Measurements from ENCODE around the gene PCIF1.

Gene PCIF1

DNA sequence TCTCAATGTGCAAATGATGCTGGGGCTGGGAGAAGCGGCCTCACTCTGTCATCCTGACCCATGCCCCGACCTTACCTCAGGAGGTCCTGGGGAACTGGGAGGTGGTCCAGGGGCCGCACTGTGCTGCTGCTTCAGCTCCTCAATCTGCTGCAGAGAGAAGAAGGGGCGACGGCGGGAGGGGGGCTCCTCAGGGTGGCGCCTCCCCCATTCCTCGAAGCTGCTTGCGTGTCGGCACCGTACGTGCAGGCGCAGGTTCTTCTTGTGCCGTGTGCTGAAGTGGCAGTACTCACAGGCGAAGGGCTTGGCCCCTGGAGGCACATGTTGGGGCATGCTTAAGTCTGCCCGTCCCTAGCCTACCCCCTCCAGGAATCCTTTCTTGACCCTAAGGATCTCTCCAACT, 24.6 kb downstream of the PCIF1 start:
- no peaks in the 10 kb centered on the region for H3K9me3 Mint-ChIP-seq
- H3K4me3 Mint-ChIP-seq: no peak overlapping the region
- H3K36me3 Mint-ChIP-seq (ENCODE audit: low read depth): peaks cover 38% of the 10 kb centered on the region
- H3K4me1 Mint-ChIP-seq (ENCODE audit: low read depth): peaks cover 2% of the 10 kb centered on the region
- H3K27me3 Mint-ChIP-seq (ENCODE audit: low read depth): no peaks in the 10 kb centered on the region
- no peak overlapping the region for H3K27ac Mint-ChIP-seq

DNA sequence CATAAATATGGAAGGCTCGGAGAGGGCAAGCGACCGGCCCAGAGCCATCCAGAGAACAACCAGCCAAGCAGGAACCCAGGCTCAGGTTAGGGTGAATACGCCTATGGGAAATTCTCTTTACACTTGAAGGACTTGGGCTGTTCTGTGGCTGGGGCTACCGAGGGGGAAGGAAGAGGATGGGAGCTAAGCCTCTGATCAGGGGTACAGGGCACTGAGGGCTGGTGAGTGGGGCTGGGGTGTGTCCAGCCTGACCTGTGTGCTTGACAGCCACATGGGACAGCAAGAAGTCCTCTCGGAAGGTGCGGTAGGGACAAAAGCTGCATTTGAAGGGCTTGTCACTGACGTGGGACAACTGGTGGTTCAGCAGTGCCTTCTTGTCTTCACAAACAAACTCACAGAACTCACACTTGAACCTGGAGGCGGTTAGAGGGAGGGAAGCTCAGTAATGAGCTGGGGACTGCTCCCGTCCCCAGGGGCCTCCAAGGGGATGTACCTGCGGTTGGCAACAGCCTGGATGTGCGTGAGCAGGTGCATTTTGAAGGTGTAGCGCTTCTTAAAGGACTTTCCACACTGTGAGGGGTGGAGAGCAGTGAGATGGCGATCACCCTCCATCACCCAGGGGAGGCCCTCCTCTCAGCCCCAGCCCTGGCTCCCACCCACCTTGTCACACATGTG, 25.6 kb downstream of the PCIF1 start:
- Mint-ChIP-seq H3K36me3 (ENCODE audit: low read depth) (peaks cover 39% of the 10 kb centered on the region), H3K27ac (no peak overlapping the region), H3K4me1 (ENCODE audit: low read depth) (peaks cover 2% of the 10 kb centered on the region), H3K27me3 (ENCODE audit: low read depth) (no peaks in the 10 kb centered on the region), H3K4me3 (no peak overlapping the region), H3K9me3 (no peaks in the 10 kb centered on the region)

DNA sequence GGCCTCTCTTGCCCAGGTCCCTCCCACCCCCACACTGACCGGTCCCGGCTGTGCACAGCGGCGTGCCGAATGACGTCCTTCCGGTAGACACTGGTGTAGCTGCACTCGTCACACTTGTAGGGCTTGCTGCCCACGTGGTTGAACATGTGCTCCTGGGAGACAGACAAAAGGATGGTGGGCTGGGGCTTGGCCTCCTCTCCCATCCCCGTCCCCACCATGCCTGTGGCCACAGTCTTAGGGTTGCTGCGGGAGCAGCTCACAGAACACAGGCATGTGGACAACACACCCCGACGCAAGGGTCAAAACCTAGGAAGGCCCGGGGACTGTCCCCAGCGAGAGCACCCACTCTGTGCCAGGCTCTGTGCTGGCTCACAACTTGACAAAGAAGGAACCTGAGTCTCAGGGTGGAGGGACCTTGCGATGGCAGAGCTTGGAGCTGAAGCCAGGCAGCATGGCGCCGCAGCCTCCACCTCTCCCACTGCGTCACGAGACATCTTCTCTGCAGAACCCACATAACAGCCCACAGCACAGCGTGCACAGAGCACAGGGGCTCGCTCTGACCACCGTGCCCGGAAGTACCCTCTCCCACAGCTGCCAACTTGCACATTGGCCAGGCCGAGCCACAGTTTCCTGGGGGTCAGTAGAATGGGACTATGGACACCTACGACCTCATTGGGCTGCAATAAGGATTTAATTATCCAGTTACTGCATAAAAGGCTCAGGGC, 27.7 kb downstream of the PCIF1 start:
- H3K27ac Mint-ChIP-seq: no peak overlapping the region
- H3K9me3 Mint-ChIP-seq: no peaks in the 10 kb centered on the region
- no peaks in the 10 kb centered on the region for H3K27me3 Mint-ChIP-seq (ENCODE audit: low read depth)
- H3K4me1 Mint-ChIP-seq (ENCODE audit: low read depth): peaks cover 2% of the 10 kb centered on the region
- H3K4me3 Mint-ChIP-seq: no peak overlapping the region
- peaks cover 40% of the 10 kb centered on the region for H3K36me3 Mint-ChIP-seq (ENCODE audit: low read depth)

DNA sequence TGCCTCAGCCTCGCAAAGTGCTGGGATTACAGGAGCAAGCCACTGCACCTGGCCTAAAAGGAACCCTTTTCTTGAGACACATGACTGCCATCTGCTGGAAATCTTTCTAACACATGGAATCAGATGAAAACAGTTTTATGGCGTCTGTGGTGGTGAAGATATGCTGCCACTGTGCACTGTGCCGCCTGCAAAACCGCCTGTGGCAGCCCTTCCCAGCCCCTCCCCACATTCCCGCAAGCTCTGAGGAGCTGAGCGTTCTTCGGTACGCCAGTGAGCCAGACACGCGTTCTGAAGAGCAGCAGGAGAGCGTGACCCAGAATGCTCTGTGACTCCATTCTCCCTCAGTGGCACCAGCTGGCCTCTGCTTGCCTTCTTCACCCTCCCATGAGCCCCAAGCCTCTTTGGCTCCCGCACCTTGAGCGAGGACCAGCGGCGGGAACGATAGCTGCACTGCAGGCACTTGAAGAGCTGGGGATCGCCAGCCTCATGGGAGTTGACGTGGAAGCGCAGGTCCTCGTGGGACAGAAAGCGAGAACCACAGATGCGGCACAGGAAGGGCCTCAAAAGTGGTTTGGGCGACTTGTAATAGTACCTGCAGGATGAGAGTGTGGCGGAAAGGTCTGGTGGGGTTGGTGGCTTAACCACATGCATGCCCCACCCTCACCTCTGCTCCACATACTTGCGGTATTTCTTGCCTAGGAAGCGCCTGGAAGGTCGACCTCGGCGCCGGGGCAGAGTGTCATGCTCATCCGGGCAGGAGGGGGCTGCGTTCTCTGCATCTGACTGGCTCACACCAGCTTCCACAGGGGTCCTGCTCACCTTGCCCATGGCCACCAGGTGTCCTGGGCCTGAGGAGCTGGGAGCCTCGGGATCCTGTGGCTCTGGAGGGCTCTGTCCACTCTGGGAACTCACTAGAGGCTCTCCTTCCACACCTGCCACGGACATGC, 28.8 kb downstream of the PCIF1 start:
- peaks cover 37% of the 10 kb centered on the region for H3K36me3 Mint-ChIP-seq (ENCODE audit: low read depth)
- H3K27me3 Mint-ChIP-seq (ENCODE audit: low read depth): no peaks in the 10 kb centered on the region
- peak overlapping the region; percentile 43 for H3K27ac Mint-ChIP-seq
- H3K4me3 Mint-ChIP-seq: no peak overlapping the region
- H3K4me1 Mint-ChIP-seq (ENCODE audit: low read depth): peaks cover 2% of the 10 kb centered on the region
- H3K9me3 Mint-ChIP-seq: no peaks in the 10 kb centered on the region

DNA sequence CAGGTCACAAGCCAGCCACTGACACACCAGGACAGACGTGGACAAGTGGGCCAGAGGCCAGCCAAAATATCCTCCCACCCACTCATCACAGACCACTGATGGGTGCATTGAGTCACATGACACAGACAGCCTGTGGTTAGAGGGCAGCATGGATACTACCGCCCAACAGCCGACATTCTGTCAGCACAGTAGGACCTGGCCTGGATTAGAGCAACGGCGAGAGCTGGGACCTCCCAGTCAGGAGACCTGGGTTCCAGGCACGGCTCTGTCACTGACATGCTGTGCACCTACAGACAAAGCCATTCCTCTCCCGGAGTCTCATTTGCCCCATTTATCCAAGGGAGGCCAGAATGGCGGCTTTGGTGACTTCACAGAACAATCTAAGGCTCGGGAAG, 29.5 kb downstream of the PCIF1 start:
- Mint-ChIP-seq H3K9me3 (no peaks in the 10 kb centered on the region), H3K27ac (no peak overlapping the region), H3K27me3 (ENCODE audit: low read depth) (no peaks in the 10 kb centered on the region), H3K4me3 (no peak overlapping the region), H3K4me1 (ENCODE audit: low read depth) (peaks cover 2% of the 10 kb centered on the region), H3K36me3 (ENCODE audit: low read depth) (peaks cover 32% of the 10 kb centered on the region)

DNA sequence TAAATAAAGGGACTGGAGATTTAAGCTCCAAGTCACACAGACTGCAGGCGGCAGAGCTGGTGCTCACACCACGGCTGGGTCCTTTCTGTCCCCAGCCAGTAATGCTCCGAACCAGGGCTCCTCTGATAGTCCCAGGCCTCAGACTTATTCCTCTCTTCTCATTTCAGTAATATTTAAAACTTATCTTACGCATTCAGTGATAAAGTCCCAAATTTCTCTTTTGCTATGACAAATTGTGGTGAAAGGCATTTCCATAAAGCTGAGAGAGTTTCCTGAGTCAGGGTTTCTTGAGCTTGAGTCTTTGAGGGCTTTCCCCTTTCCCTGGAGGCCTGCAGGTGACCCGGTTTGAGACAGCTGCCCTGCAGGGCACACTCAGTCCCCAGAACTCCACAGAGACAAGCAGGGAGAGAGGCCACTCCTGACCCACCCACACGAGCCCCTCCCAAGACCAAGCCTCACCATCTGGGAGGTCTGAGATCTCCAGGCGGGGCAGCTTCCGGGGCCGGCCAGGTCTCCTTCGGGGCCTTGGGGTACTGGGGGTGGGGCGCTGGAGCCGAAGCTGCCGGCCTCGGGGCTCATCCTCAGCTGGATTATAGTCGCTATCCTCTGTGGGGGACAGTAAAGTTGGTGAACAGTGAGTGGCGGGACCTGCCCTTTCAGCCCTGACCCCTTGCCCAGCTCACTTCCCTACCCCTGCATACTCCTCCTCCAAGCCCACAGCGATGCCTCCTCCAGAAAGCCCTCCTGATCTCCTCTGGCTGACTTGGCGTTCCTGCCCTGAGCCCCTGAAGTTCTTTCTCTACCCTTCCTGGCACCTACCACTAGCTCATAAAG, 30.9 kb downstream of the PCIF1 start:
- no peaks in the 10 kb centered on the region for H3K9me3 Mint-ChIP-seq
- peaks cover 12% of the 10 kb centered on the region for H3K4me1 Mint-ChIP-seq (ENCODE audit: low read depth)
- H3K4me3 Mint-ChIP-seq: no peak overlapping the region
- H3K36me3 Mint-ChIP-seq (ENCODE audit: low read depth): peaks cover 29% of the 10 kb centered on the region
- peak overlapping the region; percentile 34 for H3K27ac Mint-ChIP-seq
- H3K27me3 Mint-ChIP-seq (ENCODE audit: low read depth): no peaks in the 10 kb centered on the region

DNA sequence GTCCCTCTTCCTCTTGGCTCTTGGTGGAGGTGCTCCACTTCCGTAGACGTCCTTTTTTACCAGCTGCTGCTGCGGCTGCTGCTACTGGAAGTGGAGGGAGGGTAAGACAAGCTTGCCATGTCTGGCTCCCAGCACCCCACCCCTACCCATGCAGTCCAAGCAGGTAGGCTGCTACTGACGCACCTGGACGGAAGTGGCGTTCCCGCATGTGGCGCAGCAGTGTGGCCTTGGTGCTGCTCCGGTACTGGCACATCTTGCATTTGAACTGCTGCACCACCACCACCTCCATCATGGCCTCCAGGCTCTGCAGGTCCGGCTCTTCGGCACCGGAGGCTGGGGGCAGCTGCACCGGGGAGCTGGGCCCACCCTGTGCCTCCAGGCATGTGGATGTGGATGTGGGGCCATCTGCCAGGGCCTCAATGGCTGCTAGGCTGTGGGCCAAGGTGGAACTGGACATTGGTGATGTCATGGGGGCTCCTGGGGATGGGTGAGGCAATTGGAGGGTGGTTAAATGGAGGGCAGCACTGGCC, 33.1 kb downstream of the PCIF1 start:
- no peak overlapping the region for H3K4me3 Mint-ChIP-seq
- H3K27me3 Mint-ChIP-seq (ENCODE audit: low read depth): peaks cover 3% of the 10 kb centered on the region
- no peak overlapping the region for H3K27ac Mint-ChIP-seq
- peaks cover 31% of the 10 kb centered on the region for H3K36me3 Mint-ChIP-seq (ENCODE audit: low read depth)
- H3K9me3 Mint-ChIP-seq: no peaks in the 10 kb centered on the region
- H3K4me1 Mint-ChIP-seq (ENCODE audit: low read depth): peaks cover 20% of the 10 kb centered on the region

DNA sequence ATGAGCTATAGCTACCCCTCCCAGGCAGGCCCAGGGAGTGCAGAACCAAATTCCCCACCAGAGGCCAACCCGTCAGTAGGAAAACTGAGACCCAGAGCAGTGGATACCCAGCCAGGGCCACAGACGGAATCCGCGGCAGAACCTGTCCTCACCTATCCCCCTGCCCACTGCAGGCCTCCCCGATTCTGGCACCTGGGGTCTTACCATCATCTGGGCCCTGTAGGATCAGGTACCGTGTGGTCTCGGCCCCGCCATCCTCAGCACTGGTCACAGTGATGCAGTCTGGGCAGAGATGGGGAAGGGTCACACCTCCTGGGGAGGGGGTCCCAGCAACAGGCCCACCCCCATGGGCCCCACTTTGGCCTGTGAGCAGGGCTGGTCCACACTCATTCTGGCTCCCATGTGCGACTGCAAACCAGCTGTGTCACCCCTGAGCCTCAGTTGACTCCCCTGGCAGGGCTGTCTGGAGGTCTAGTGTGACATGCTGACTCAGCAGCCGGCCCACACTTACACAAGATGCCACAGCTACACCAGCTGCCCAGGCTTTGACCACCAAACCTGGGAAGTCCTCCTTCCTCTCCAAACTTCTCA, 33.7 kb downstream of the PCIF1 start:
- H3K27ac Mint-ChIP-seq: no peak overlapping the region
- no peak overlapping the region for H3K4me3 Mint-ChIP-seq
- no peaks in the 10 kb centered on the region for H3K9me3 Mint-ChIP-seq
- peaks cover 26% of the 10 kb centered on the region for H3K36me3 Mint-ChIP-seq (ENCODE audit: low read depth)
- peaks cover 18% of the 10 kb centered on the region for H3K4me1 Mint-ChIP-seq (ENCODE audit: low read depth)
- H3K27me3 Mint-ChIP-seq (ENCODE audit: low read depth): peaks cover 3% of the 10 kb centered on the region

DNA sequence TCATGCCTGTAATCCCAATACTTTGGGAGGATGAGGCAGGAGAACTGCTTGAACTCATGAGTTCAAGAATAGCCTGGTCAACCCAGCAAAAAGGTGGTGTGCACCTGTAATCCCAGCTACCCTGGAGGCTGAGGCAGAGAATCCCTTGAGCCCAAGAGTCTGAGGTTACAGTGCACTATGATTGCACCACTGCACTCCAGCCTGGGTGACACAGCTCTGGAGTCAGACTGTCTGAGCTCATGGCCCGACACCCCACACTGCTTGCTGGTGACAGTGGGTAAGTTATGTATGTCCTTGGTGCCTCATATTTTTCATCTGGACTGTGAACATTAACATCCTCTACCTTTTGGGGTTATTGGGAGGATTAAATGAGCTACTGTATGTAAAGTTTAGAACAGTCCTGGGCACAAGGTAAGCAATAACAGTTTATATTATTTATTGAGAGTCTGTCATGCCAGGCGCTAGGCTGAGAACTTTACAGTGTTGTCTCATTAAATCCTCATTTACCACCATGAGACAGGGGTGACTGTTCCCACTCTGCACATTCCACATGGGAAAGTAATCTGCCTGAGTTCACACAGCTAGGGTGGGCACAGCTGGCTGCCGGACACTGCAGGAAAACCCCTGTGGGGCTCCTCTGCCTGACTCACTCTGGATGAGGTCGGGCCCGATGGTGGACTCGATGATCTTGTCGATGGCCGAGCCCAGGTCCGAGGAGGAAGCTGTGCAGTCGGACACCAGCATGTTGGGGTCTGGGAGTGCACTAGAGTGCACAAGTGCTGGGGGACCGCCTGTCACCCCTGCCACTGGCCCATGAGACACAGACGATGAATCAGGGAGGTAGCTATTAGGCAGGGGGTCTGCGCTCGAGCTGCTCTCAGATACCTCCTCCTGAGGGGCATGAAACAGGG, 34.6 kb downstream of the PCIF1 start:
- peaks cover 26% of the 10 kb centered on the region for H3K36me3 Mint-ChIP-seq (ENCODE audit: low read depth)
- peaks cover 3% of the 10 kb centered on the region for H3K27me3 Mint-ChIP-seq (ENCODE audit: low read depth)
- H3K4me1 Mint-ChIP-seq (ENCODE audit: low read depth): peaks cover 18% of the 10 kb centered on the region
- no peak overlapping the region for H3K27ac Mint-ChIP-seq
- H3K9me3 Mint-ChIP-seq: no peaks in the 10 kb centered on the region
- H3K4me3 Mint-ChIP-seq: no peak overlapping the region

DNA sequence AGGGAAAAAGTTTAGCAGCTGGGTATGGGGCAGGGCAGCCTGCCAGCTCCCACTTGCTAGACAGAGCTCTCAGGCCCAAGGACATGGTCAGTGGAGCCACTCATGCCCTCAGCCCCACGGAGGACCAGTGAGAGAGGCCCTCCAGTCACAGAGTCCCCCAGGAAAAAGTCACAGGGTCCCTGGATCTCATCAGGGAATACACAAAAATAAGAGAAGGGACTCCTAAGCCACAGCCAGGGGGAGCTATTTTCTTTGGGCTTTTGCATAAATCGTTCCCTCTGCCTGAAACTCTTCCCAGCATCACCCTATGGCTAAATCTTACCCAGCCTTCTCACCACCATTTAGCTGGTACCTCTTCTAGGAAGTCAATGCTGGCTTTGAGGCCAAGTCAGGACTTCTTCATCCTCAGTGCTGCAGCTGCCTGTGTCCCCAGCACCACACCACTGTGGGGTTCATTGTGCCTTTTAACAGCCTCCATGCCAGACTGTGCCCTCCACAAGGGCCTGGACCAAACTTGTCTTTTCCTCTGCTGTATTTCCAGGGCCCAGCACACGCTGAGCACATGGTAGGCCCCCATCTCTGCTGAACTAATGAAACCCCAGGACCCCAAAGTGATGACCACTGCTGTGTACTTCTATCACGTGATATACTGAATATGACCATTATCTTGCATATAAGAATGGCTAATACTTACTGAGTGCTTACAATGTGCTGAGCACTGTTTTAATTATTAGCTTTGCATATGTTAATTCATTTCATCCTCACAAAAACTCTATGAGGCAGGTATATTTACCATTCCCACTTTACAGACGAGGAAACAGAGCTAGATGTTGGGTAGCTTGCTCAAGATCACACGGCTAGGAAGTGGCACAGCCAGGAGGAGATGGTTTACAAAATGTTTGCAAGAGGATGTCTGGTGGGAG, 35.5 kb downstream of the PCIF1 start:
- H3K27ac Mint-ChIP-seq: peak overlapping the region; percentile 60
- H3K36me3 Mint-ChIP-seq (ENCODE audit: low read depth): peaks cover 25% of the 10 kb centered on the region
- peaks cover 18% of the 10 kb centered on the region for H3K4me1 Mint-ChIP-seq (ENCODE audit: low read depth)
- no peaks in the 10 kb centered on the region for H3K9me3 Mint-ChIP-seq
- H3K4me3 Mint-ChIP-seq: peak overlapping the region; percentile 89
- peaks cover 3% of the 10 kb centered on the region for H3K27me3 Mint-ChIP-seq (ENCODE audit: low read depth)

DNA sequence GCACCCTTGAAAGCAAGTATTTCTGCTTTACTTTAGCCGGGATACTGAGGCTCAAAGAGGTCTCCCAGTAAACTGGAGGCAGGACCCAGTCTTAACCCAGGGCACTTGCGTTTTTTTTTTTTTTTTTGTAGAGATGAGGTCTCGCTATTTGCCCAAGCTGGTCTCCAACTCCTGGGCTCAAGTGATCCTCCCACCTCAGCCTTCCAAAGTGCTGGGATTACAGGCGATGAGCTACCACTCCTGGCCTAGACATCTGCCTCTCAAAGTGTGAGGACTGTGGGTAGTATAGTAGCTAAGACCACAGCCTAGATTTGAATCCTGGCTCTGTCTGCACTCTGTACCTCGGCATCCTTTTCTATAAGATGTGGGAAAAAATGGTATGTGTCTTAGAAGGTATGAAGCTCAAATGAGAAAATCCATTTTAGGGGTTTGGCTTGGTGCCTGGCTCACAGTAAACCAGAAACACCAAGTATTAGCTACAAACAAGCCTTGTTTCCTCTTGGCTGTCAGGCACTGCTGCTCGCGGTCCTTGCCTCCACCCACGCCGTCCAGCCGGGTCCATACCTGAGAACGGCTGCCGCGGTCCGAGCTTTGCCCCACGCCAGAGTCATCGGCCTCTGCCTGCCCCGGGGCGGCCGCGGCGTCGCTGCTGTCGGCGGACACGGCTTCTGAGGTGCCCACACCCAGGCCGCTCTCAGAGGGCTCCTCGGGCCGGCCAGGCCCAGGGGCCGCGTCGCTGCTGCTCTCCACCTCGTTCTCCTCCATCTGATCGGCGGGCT, 36.4 kb downstream of the PCIF1 start:
- peaks cover 18% of the 10 kb centered on the region for H3K4me1 Mint-ChIP-seq (ENCODE audit: low read depth)
- peaks cover 22% of the 10 kb centered on the region for H3K36me3 Mint-ChIP-seq (ENCODE audit: low read depth)
- peaks cover 4% of the 10 kb centered on the region for H3K27me3 Mint-ChIP-seq (ENCODE audit: low read depth)
- H3K27ac Mint-ChIP-seq: peak overlapping the region; percentile 100
- no peaks in the 10 kb centered on the region for H3K9me3 Mint-ChIP-seq
- H3K4me3 Mint-ChIP-seq: peak overlapping the region; percentile 89

DNA sequence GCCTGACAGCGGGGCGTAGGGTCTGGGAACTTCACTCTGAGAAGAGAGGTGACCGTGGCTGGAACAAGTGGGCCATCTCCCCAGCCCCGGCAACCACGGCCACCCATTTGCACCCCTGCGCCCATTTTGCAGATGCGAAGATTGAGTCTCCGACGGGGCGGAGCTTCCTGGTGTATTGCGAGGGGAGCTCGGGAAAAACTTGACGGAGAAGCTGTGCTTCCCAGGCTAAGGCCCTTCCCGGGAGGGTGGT, 36.9 kb downstream of the PCIF1 start:
- H3K27me3 Mint-ChIP-seq (ENCODE audit: low read depth): peaks cover 9% of the 10 kb centered on the region
- peak overlapping the region; percentile 89 for H3K4me3 Mint-ChIP-seq
- H3K9me3 Mint-ChIP-seq: no peaks in the 10 kb centered on the region
- H3K36me3 Mint-ChIP-seq (ENCODE audit: low read depth): peaks cover 21% of the 10 kb centered on the region
- H3K4me1 Mint-ChIP-seq (ENCODE audit: low read depth): peaks cover 18% of the 10 kb centered on the region
- H3K27ac Mint-ChIP-seq: peak overlapping the region; percentile 100

All from T-helper 1 cell treated with Interleukin-12 subunit alpha and Interleukin-12 subunit beta and Interleukin-4 antibody, amounts not matched to agents 30 μg/mL and 1 μg/mL, for 36 hours (primary cell).